DMS153 treated with DMSO at 0.1 percent for 48 hours (cell line): ENCODE results near the gene NUBP2.

ENCODE experiments used
- DNase-seq: peaks from one replicate; lab custom pipeline; 2025; ENCODE audit not compliant: unreplicated experiment; lab: John Stamatoyannopoulos, UW

Gene NUBP2

GRCh38 chr16:1771864-1772361 lies 10.8 kb upstream of the NUBP2 start:
- no peak for DNase-seq

GRCh38 chr16:1772362-1772907 lies 10.3 kb upstream of the NUBP2 start, which contains the start of gene EME2:
EME2 (plus strand) TSS chr16:1772810; CDS start chr16:1773228, 418 bp downstream.
- no peak for DNase-seq

DNA sequence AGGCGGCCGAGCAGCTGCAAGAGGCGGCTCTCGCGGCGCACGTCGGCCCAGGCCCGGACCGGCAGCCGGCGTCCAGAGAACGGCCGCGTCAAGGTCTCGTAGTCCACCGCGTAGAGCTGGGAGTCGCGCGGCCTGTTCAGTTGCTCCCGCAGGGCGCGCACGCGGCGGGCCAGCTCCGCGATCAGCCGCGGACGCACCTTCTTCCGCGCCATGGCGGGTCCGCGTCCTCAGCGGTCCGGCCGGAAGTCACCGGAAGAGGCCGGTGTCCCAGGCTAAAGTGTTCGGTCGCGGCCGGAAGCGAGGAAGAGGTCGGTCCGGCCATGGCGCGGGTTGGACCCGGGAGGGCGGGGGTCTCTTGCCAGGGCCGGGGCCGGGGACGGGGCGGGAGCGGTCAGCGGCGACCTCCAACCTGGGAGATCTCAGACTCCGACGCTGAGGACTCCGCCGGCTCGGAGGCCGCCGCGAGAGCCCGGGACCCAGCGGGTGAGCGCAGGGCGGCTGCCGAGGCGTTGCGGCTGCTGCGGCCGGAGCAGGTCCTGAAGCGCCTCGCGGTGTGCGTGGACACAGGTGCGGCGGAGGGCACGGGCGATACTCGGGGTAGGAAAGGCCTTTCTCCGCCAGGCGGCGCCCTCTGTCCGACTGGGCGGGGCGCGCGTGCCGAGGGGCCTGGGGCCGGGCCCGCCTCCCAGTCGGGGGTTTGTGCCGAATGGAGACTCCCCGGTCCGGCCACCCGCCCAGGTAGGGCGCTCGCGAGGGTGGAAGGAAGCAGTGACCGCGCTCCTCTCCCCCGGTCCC lies 9.7 kb upstream of the NUBP2 start, which contains the start of gene MRPS34:
Gene MRPS34, minus strand, starts transcription at position 227 of the 795 bp plus-strand sequence. Its CDS starts 15 bp downstream, at position 212.
- DNase-seq, result peak; percentile 75

DNA sequence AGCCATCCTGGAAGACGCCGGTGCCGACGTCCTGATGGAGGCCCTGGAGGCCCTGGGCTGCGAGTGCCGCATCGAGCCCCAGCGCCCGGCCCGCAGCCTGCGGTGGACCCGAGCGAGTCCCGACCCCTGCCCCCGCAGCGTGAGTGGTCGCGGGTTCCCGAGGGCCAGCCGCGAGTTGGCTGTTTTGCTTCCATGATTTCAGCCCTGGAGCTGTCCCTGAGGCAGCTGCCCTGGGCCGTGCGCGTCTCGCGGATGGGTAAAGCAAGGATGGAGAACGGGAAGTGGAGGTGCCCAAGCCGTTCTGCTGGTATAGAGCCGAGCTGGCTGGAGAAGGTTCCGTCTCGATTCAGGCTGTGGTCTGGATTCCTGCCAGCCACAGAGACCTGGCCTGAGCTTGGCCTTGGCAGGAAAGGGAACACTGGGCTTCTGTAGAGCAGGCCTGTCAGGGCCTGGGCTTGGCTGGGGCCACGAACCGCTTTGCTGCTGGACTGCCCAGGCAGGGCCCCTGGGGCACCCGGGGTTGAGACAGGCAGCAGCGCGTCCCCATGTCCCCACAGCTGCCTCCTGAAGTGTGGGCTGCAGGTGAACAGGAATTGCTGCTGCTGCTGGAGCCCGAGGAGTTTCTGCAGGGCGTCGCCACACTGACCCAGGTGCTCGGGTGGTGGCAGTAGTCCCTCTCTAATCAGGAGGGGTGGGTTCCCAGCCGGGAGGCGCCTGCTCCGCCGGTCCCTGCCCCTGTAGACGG lies 8.9 kb upstream of the NUBP2 start:
- no peak for DNase-seq

DNA sequence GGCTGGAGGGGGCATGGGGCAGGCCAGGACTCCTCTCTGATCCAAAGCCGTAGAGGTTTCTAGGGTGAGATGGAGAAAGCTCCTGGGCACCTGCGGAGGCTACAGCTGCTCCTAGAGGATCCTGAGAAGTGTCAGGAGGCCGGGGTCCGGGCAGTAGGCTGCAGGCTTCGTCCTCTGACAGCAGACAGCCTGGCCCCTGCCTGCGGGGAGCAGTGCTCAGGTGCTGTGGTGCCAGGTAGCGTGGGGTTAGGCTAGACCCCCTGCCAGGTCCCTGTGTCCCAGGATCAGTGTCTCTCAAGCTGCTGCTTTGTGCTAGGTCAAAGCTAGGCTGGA lies 8.3 kb upstream of the NUBP2 start:
- no peak for DNase-seq

DNA sequence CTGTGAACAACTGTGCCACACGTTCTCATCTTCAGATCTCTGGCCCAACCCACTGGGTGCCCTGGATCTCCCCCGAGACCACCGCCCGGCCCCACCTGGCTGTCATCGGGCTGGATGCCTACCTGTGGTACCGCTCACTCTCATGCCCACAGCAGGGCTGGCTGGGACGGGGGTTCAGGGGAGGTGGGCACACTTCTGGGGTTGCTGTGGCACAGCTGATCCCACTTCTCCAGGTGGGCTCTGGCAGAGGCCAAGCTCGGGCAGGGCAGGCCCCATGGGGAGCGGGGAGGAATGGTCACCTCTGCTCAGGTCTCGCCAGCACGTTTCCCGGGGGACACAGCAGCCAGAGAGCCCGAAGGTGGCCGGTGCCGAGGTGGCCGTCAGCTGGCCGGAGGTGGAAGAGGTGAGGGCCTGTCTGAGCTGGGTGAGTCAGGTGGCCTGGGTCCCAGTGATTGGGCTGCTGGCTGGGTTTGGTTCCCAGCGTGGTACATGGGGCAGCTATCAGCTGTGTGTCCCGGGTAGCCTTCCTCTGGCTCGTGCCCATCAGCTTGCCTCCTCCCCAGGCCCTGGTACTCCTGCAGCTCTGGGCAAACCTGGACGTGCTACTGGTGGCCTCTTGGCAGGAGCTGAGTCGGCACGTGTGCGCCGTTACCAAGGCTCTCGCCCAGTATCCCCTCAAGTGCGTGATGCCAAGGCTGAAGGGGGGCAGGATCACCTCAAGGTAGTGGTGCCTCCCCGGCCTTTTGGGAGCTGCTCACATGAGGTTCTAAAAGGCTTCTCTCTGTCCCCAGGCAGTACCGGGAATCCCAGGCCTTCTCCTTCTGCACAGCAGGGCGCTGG lies 7.5 kb upstream of the NUBP2 start:
- no peak for DNase-seq

- DNase-seq, result no peak
Observed at GRCh38 chr16:1775846-1776671, 6.7 kb upstream of the NUBP2 start.

GRCh38 chr16:1776672-1776955 lies 6.1 kb upstream of the NUBP2 start:
- no peak for DNase-seq

- DNase-seq, result no peak
Observed at GRCh38 chr16:1776991-1777374, 5.8 kb upstream of the NUBP2 start.

DNA sequence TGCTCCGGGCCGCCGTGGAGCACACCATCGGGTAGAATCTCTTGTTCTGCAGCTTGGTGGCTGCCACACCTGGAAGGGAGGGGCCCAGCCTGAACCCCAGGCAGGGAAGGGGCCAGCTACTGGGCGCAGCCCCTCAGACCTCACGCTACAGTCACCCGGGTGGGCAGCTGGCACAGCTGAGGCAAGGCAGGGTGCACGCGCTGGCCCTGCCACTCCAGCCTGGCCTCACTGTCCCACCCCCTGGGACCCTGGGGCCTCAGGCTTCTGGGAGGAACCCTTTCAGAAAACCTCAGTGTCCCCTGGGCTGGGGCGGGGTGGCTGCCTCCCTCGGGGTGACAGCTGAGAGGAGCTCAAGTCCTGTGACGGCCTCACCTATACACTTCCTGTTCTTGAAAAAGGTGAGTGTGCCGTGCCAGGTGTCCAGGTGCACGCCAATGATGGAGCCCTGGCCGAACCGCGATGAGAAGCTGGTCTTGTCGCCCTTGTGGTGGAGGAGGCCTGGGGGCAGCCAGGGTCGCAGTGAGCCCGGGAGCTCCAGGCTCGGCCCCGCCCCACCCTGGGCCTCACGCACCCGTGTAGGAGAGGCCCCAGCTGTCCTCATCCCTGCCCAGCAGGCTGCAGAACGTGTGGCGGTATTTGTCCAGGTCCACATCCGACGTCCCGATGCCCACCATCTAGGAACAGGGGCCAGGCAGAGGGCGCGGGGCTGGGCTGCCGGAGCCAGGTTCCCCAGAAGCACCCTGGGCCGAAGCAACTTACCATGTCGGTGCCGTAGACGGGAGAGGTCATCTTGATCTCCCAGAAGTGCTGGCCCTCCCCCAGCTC lies 5.2 kb upstream of the NUBP2 start:
- no peak for DNase-seq

DNA sequence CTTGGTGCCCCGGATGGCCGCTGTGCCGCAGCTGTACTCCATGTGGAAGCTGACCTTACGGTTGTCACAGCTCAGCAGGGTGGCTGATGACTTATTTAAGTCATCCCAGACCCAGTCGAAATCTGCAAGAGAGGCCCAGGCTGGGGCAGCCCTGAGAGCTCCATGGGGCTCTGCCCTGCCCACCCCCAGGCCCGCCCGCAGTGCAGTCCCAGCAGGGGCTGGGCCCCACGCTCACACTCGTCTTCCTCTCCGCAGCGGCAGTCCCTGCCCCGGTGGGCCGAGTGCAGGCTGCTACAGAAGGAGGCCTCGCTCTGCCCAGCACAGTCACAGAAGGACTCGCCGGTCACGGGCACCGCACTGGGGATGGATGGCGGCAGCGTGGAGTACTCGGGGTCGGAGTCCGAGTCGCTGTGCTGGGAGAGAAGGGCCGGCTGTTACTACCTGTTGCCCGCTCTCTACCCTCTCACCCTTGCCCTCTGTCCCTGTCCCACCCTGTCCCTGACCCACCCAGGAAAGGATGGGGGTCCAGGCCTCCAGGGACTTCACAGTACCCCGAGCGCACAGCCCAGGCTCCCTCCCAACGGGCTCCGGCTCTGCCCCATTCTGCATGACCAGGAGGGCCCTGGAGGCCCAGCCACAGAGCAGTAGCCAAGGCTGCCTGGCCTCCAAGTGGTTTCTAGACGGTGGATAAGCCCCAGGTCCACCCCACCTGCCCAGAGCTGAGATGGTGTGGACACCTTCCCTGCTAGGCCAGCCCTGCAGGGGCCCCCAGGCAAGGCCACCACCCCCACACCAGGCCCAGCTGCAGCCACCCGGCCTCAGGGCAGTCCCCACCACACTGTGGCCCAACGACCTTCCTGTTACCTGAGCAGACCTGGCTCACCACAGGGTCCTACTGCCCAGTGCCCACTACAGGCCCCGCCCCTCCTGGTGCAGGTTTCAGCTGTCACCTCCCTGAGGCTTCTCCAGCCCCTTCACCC lies 4.3 kb upstream of the NUBP2 start:
- DNase-seq, result no peak

DNA sequence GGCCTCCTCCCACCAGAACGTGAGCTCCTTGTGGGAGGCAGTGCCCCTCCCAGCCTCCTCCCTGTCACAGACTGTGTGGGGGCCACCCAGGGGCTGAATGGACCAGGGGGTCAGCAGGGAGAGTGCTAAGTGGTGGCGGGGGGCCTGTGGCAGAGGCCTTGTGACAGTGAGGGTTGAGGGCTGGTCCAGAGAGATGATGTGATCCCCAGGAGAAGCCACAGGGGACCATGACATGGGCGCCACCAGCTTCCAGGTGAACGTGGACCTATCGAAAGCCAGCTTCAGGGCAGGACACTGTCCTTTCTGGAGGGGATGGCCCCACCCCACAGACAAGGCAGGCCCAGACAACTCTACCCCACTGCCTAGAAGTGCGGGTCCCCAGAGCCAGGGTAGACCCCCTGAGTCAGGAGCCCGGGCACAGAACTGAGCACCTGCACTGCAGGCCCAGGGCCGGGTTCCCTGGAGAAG lies 3.5 kb upstream of the NUBP2 start:
- no peak for DNase-seq

DNA sequence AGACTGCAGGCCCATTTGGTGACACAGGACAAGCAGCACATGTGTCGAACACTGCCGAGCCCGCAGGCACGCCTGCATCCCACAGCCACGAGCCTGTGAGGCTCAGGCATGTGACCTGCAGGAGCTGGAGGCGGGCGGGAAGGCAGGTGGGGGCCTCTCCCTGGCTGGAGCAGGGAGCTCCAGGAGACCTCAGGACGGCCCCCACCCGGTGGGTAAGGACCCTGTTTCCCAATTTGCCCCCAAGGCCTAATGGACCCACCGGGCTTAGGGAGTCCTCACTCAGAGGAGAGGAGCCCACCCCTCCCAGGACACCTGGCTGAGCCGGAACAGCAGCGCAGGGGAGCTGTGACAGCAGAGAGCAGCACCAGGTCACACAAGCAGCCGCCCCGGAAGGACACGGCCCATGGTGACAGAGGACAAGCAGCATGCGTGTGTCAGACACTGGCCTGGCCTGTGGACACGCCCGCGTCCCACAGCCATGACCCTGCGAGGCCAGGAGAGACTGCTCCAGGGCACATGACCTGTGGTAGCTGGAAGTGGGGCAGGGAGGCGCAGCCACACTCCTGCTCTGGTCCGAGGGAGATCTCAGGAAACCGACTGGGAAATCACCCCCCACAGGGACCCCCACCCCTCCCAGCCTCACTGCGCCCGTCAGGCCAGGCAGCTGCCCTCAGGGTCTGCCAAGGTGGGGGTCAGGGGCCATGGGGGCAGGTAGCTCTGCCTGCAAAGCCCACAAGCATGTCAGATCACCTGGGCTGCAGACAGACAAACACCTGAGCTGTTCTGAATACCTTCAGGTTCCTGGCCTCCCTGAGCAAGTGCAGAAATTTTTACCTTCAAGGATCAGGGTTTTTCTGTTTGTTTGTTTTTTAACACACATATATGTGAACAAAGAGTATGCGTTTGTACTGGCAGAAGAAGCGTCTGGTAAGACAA lies 2.8 kb upstream of the NUBP2 start:
- DNase-seq, result no peak

GRCh38 chr16:1780677-1781072 lies 2.1 kb upstream of the NUBP2 start:
- no peak for DNase-seq

- no peak for DNase-seq
Observed at GRCh38 chr16:1781254-1781653, 1.5 kb upstream of the NUBP2 start.

DNA sequence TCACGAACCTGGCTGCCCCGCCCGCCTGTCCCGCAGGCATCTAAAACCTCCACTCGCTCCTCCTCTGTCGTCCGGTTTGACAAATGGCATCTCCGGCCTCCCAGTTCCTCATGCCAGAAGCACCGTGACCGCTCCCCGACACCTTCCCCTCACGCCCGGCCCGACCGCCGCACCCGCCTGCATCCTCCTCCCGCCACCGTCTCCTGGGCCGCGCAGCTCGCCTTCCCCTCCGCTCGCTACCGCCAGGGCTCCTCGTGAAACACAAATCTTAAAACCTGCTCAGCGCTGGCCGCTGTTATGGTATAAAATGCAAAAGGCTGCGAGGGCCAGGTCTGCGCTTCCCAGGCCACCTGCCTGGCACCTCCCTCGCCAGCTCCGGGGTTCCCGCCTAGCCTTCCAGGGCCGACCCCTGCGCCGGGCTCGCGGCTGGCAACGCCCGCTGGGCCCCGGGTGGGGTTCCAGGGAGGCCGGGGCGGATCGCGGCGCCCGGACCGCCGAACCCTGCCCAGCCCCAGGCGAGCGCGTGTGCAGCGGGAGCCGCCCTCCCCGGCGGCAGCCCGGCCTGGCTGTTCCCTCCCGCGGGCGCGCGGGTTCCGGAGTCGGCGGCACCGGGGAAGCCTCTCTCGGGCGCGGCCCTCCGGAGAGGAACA lies 877 bp upstream of the NUBP2 start:
- DNase-seq, result no peak
